OCI-LY1 (cell line): ENCODE measurements around the gene MPI.

Experiments
- H2AFZ ChIP-seq: fragments of 200-600 bp; sonication (generic), shearing (Covaris generic); 2 replicates; pipeline ENCODE4 v1.6.0; 2014; ENCODE audit warnings: antibody characterized with exemption, mild to moderate bottlenecking, low read length
- H3F3A ChIP-seq: fragments of 200-600 bp; sonication (generic), shearing (Covaris generic); 2 replicates; pipeline ENCODE4 v1.6.0; 2014; ENCODE audit warnings: mild to moderate bottlenecking, antibody characterized with exemption, low read length, moderate library complexity; ENCODE audit not compliant: insufficient read depth
- H3K27ac ChIP-seq: fragments of 200-600 bp; sonication (generic); 2 replicates; pipeline ENCODE4 v1.5.1; 2014; ENCODE audit warnings: low read length, mixed run types, mild to moderate bottlenecking, low read depth; ENCODE audit not compliant: poor library complexity, severe bottlenecking
- H3K27me3 ChIP-seq: fragments of 200-600 bp; sonication (generic); 2 replicates; pipeline ENCODE4 v1.6.0; 2014; ENCODE audit warnings: antibody characterized with exemption, mild to moderate bottlenecking, low read length, moderate library complexity; ENCODE audit not compliant: insufficient read depth
- H3K36me3 ChIP-seq: fragments of 200-600 bp; sonication (generic); 2 replicates; pipeline ENCODE4 v1.6.1; 2014; ENCODE audit warnings: mild to moderate bottlenecking, antibody characterized with exemption, low read length, moderate library complexity, mixed read lengths; ENCODE audit not compliant: insufficient read depth
- H3K4me1 ChIP-seq: fragments of 200-600 bp; sonication (generic); 2 replicates; pipeline ENCODE4 v1.5.1; 2014; ENCODE audit warnings: mild to moderate bottlenecking, low read length, moderate library complexity; ENCODE audit not compliant: insufficient read depth, severe bottlenecking
- H3K4me2 ChIP-seq: fragments of 200-600 bp; sonication (generic), shearing (Covaris generic); 2 replicates; pipeline ENCODE4 v1.6.1; 2014; ENCODE audit warnings: low read length
- H3K4me3 ChIP-seq: fragments of 200-600 bp; sonication (generic); 2 replicates; pipeline ENCODE4 v1.5.1; 2014; ENCODE audit warnings: low read length, low read depth, mild to moderate bottlenecking, mixed read lengths; ENCODE audit not compliant: poor library complexity, severe bottlenecking
- H3K79me2 ChIP-seq: fragments of 200-600 bp; shearing (Covaris generic); 2 replicates; pipeline ENCODE4 v1.6.1; 2016; ENCODE audit warnings: mixed run types, low read length, mixed read lengths; ENCODE audit not compliant: insufficient read depth
- H3K9ac ChIP-seq: fragments of 200-600 bp; sonication (generic), shearing (Covaris generic); 2 replicates; pipeline ENCODE4 v1.6.1; 2014; ENCODE audit warnings: mild to moderate bottlenecking, low read length, mixed read lengths
- H3K9me2 ChIP-seq: fragments of 200-600 bp; sonication (generic), shearing (Covaris generic); 2 replicates; pipeline ENCODE4 v1.6.1; 2014; ENCODE audit warnings: low read depth, mild to moderate bottlenecking, low read length, mixed read lengths
- H3K9me3 ChIP-seq: fragments of 200-600 bp; shearing (Covaris generic); 2 replicates; pipeline ENCODE4 v1.6.1; 2014; ENCODE audit warnings: low read length, mixed read lengths
- H4K20me1 ChIP-seq: fragments of 200-600 bp; sonication (generic), shearing (Covaris generic); 2 replicates; pipeline ENCODE4 v1.6.0; 2016; ENCODE audit warnings: mild to moderate bottlenecking, low read length; ENCODE audit not compliant: insufficient read depth
- CTCF ChIP-seq: fragments of 200-600 bp; sonication (generic), shearing (Covaris generic); IDR thresholded peaks from 2 replicates; pipeline ENCODE4 v1.5.1; 2017; ENCODE audit warnings: mild to moderate bottlenecking, antibody characterized with exemption, low read length, moderate library complexity, mixed read lengths
- EZH2 ChIP-seq: fragments of 200-600 bp; sonication (generic), shearing (Covaris generic); IDR thresholded peaks from 2 replicates; pipeline ENCODE4 v1.8.0; 2017; ENCODE audit warnings: borderline replicate concordance, mixed run types, mild to moderate bottlenecking, antibody characterized with exemption, low read length, moderate library complexity, mixed read lengths

The MPI gene

GRCh38 chr15:74847432-74847831, 42.4 kb upstream of the MPI start:
- no peak overlapping the region for H3K4me2 ChIP-seq
- no peak overlapping the region for H3K9ac ChIP-seq
- H3K36me3 ChIP-seq = peaks cover 48% of the 10 kb centered on the region
- peaks cover 26% of the 10 kb centered on the region for H3K4me1 ChIP-seq
- H3K79me2 ChIP-seq = no peaks in the 10 kb centered on the region
- no peak overlapping the region for H3K27ac ChIP-seq
- H3K9me3 ChIP-seq = no peaks in the 10 kb centered on the region
- no peaks in the 10 kb centered on the region for H3F3A ChIP-seq
- no peaks in the 10 kb centered on the region for H4K20me1 ChIP-seq
- no peak overlapping the region for H3K4me3 ChIP-seq
- H3K9me2 ChIP-seq = no peaks in the 10 kb centered on the region
- no peak for TF ChIP-seq EZH2
- no peak for TF ChIP-seq CTCF
- no peaks in the 10 kb centered on the region for H3K27me3 ChIP-seq
- no peak overlapping the region for H2AFZ ChIP-seq

- Histone ChIP-seq H3K36me3 (peaks cover 58% of the 10 kb centered on the region), H3K27me3 (no peaks in the 10 kb centered on the region), H3K9me2 (no peaks in the 10 kb centered on the region), H3K9me3 (no peaks in the 10 kb centered on the region), H4K20me1 (no peaks in the 10 kb centered on the region), H3K27ac (no peak overlapping the region), H3K4me2 (no peak overlapping the region), H3K4me3 (no peak overlapping the region), H3K4me1 (peaks cover 3% of the 10 kb centered on the region), H2AFZ (no peak overlapping the region), H3K79me2 (no peaks in the 10 kb centered on the region), H3K9ac (no peak overlapping the region), H3F3A (no peaks in the 10 kb centered on the region)
- no peak for TF ChIP-seq CTCF
- no peak for TF ChIP-seq EZH2
Measured at GRCh38 chr15:74850393-74850792, 39.4 kb upstream of the MPI start.

GRCh38 chr15:74851960-74852359, 37.9 kb upstream of the MPI start:
- H2AFZ ChIP-seq = no peak overlapping the region
- no peaks in the 10 kb centered on the region for H3F3A ChIP-seq
- no peaks in the 10 kb centered on the region for H3K9me3 ChIP-seq
- H4K20me1 ChIP-seq = no peaks in the 10 kb centered on the region
- H3K27ac ChIP-seq = no peak overlapping the region
- no peak overlapping the region for H3K4me2 ChIP-seq
- H3K9ac ChIP-seq = no peak overlapping the region
- H3K4me1 ChIP-seq = peaks cover 5% of the 10 kb centered on the region
- H3K9me2 ChIP-seq = no peaks in the 10 kb centered on the region
- no peak overlapping the region for H3K4me3 ChIP-seq
- no peaks in the 10 kb centered on the region for H3K79me2 ChIP-seq
- H3K36me3 ChIP-seq = peaks cover 58% of the 10 kb centered on the region
- TF ChIP-seq CTCF = no peak
- no peak for TF ChIP-seq EZH2
- no peaks in the 10 kb centered on the region for H3K27me3 ChIP-seq
